ENCODE results near the gene FOXR1. TPM values are rescaled to one million over a fixed set of nuclear protein-coding genes. Genes with fewer than 3 reads are reported as not detected.

FOXR1 gene
- total and polyA plus RNA-seq, 8 donors: not detected

- H3K4me1 ChIP-seq: peaks cover 31 to 69% (median 59%) of the 10 kb centered on the region in 4 donors
Observed at GRCh38 chr11:119018074-119018938, 46.7 kb downstream of the FOXR1 start, which contains the start of the genes RPS25 and TRAPPC4. RPS25 (minus strand) TSS chr11:119018343; CDS start chr11:119018284, 59 bp downstream. TRAPPC4 (plus strand) TSS chr11:119018766; CDS start chr11:119018796, 30 bp downstream.

GRCh38 chr11:119019996-119020395, 48.4 kb downstream of the FOXR1 start:
- no peak for TF ChIP-seq POLR2AphosphoS5 (IDR thresholded peaks at IDR 0.05)
- TF ChIP-seq EP300 (IDR thresholded peaks at IDR 0.05): no peak
- no peak for TF ChIP-seq CTCF (IDR thresholded peaks at IDR 0.05)
- TF ChIP-seq POLR2A (IDR thresholded peaks at IDR 0.05): no peak
- Histone ChIP-seq H3K27me3 (no peaks in the 10 kb centered on the region), H3K27ac (peak overlapping the region; percentile 28 to 97 (median 95)), H3K4me1 (peaks cover 39 to 81% (median 74%) of the 10 kb centered on the region in 4 donors), H3K9me3 (no peaks in the 10 kb centered on the region), H3K4me3 (peak overlapping the region; percentile 88 to 96 (median 93)), H3K36me3 (peaks cover 41 to 64% (median 56%) of the 10 kb centered on the region in 4 donors)
- no peak for DNase-seq
- intact Hi-C loops (cut with DNase I; ENCODE audit: low total_unique reads): no loop called here
- 24 to 50% (median 30%) methylated on average over 2 of the region's 2 CpGs for WGBS, 5 donors

More at GRCh38 chr11:119018074-119018938, 46.7 kb downstream of the FOXR1 start, which contains the start of the genes RPS25 and TRAPPC4:
- Histone ChIP-seq H3K4me3 (peak within 1 kb of the TSS; percentile 88 to 96 (median 93)), H3K9me3 (no peaks in the 10 kb centered on the region), H3K27me3 (no peaks in the 10 kb centered on the region), H3K27ac (peak within 1 kb of the TSS; percentile 94 to 97 (median 96)), H3K36me3 (peaks cover 40 to 62% (median 54%) of the 10 kb centered on the region in 4 donors)
- TF ChIP-seq EP300 (IDR thresholded peaks at IDR 0.05) (no peak), CTCF (IDR thresholded peaks at IDR 0.05) (peak in 1 of 7 experiments; percentile 33), POLR2A (IDR thresholded peaks at IDR 0.05) (peak in 2 of 4 donors; percentile 9 to 16), POLR2AphosphoS5 (IDR thresholded peaks at IDR 0.05) (peak; percentile 80 to 91 (median 81))
- intact Hi-C loops (cut with DNase I; ENCODE audit: low total_unique reads): no loop called here
- WGBS, 5 donors: 0 to 1% (median 1%) methylated on average over 55 to 63 of the region's 63 CpGs
- peak; percentile 97 to 99 for DNase-seq

GRCh38 chr11:119021631-119022030, 50.1 kb downstream of the FOXR1 start:
- Histone ChIP-seq H3K27me3 (no peaks in the 10 kb centered on the region), H3K9me3 (no peaks in the 10 kb centered on the region), H3K4me3 (peak overlapping the region in 1 of 4 donors; percentile 91), H3K4me1 (peaks cover 33 to 79% (median 70%) of the 10 kb centered on the region in 4 donors), H3K27ac (peak overlapping the region in 4 of 5 donors; percentile 49 to 68 (median 60)), H3K36me3 (peaks cover 35 to 64% (median 56%) of the 10 kb centered on the region in 4 donors)
- 57 to 71% (median 63%) methylated on average over 5 of the region's 5 CpGs for WGBS, 5 donors
- intact Hi-C loops (cut with DNase I; ENCODE audit: low total_unique reads): no loop called here
- no peak for DNase-seq
- TF ChIP-seq POLR2AphosphoS5 (IDR thresholded peaks at IDR 0.05) (no peak), POLR2A (IDR thresholded peaks at IDR 0.05) (no peak), EP300 (IDR thresholded peaks at IDR 0.05) (no peak), CTCF (IDR thresholded peaks at IDR 0.05) (no peak)

- Histone ChIP-seq H3K4me1 (peaks cover 31 to 92% (median 80%) of the 10 kb centered on the region in 4 donors), H3K27ac (peak overlapping the region in 1 of 5 donors; percentile 52), H3K9me3 (no peaks in the 10 kb centered on the region), H3K4me3 (no peak overlapping the region), H3K27me3 (no peaks in the 10 kb centered on the region), H3K36me3 (peaks cover 35 to 76% (median 66%) of the 10 kb centered on the region in 4 donors)
- TF ChIP-seq EP300 (IDR thresholded peaks at IDR 0.05) (no peak), POLR2AphosphoS5 (IDR thresholded peaks at IDR 0.05) (no peak), CTCF (IDR thresholded peaks at IDR 0.05) (no peak), POLR2A (IDR thresholded peaks at IDR 0.05) (no peak)
- intact Hi-C loops (cut with DNase I; ENCODE audit: low total_unique reads): no loop called here
- DNase-seq: no peak
Observed at GRCh38 chr11:119023741-119024140, 52.2 kb downstream of the FOXR1 start.

All from stomach (tissue), 9 donors.